ENCODE results near the gene MED13. TPM values are rescaled to one million over a fixed set of nuclear protein-coding genes. Genes with fewer than 3 reads are reported as not detected.

Gene MED13
- total RNA-seq, 4 donors from 2014 or later, result 54.2 to 83.6 (median 61.8) TPM

DNA sequence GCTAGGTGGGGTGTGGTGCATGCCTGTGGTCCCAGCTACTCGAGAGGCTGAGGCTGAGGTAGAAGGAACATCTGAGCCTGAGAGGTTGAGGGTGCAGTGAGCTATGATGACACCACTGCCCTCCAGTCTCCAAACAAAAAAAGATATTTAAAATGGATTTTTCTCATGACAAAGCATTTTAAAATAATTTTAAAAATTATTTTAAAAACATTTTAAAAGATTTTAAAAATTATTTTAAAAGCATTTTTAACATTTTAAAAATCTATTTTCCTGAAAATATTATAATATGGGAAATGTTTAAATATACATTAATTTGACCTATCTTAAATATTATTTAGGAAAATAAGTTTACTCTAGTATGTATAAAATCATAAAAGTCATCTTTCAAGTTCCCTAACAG lies 26.8 kb downstream of the MED13 start:
- no peak overlapping the region for H3K4me3 ChIP-seq (ENCODE audit: low read depth, poor library complexity, severe bottlenecking)
- TF ChIP-seq, protein P1, sequence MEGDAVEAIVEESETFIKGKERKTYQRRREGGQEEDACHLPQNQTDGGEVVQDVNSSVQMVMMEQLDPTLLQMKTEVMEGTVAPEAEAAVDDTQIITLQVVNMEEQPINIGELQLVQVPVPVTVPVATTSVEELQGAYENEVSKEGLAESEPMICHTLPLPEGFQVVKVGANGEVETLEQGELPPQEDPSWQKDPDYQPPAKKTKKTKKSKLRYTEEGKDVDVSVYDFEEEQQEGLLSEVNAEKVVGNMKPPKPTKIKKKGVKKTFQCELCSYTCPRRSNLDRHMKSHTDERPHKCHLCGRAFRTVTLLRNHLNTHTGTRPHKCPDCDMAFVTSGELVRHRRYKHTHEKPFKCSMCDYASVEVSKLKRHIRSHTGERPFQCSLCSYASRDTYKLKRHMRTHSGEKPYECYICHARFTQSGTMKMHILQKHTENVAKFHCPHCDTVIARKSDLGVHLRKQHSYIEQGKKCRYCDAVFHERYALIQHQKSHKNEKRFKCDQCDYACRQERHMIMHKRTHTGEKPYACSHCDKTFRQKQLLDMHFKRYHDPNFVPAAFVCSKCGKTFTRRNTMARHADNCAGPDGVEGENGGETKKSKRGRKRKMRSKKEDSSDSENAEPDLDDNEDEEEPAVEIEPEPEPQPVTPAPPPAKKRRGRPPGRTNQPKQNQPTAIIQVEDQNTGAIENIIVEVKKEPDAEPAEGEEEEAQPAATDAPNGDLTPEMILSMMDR (IDR thresholded peaks at IDR 0.05), result no peak
- no peak for TF ChIP-seq POLR2A (IDR thresholded peaks at IDR 0.05)
- intact Hi-C loops (cut with DNase I; ENCODE audit: low total_unique reads), result no loop called here
- 79 to 89% methylated on average over 1 of the region's 1 CpG for WGBS, 2 donors
- no peak for DNase-seq (ENCODE audit: low spot score in 2 of 2)

DNA sequence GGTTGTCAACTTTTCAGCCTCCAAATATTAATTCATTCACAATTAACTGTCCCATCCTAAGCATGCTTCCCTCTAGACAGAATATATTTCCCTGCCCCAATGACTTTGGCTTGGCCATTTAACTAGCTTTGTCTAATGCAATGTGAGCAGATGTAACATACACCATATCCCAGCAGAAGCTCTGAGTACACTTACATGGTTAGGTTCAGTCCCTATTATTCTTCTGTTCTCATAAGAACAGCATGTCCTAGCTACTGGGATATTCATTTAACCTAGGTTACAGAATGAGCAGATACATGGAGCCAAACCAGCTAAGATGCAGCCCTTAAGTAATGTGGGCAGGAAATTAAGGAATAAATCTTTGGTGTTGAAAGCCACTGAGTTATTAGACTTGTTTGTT lies 31.8 kb downstream of the MED13 start:
- DNase-seq (ENCODE audit: low spot score in 2 of 2), result no peak
- TF ChIP-seq POLR2A (IDR thresholded peaks at IDR 0.05), result no peak
- intact Hi-C loops (cut with DNase I; ENCODE audit: low total_unique reads), result no loop called here
- no peak overlapping the region for H3K4me3 ChIP-seq (ENCODE audit: low read depth, poor library complexity, severe bottlenecking)

DNA sequence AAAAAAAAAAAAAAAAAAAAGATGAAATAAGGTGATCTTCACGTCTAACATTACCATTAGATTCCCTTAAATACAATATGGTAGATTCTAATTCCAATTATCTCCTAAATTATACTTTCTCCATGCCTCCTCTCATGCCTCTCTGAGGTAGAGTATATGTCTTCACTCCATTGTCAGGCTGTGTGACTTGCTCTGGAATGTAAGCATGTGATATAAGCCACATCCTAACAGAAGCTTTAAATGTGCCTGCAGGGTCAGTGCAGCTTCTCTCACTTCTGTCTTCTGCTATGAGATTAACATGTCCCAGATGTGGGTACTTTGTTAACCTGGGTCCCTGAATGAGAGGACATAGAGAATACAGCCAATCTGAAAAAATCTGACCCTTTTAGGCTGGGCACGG lies 32.6 kb downstream of the MED13 start:
- no peak overlapping the region for H3K4me3 ChIP-seq (ENCODE audit: low read depth, poor library complexity, severe bottlenecking)
- intact Hi-C loops (cut with DNase I; ENCODE audit: low total_unique reads), result no loop called here
- WGBS, 2 donors, result 86 to 91% methylated on average over 2 of the region's 2 CpGs
- DNase-seq (ENCODE audit: low spot score in 2 of 2), result no peak
- TF ChIP-seq, protein P1 (IDR thresholded peaks at IDR 0.05), result no peak
- TF ChIP-seq POLR2A (IDR thresholded peaks at IDR 0.05), result no peak

DNA sequence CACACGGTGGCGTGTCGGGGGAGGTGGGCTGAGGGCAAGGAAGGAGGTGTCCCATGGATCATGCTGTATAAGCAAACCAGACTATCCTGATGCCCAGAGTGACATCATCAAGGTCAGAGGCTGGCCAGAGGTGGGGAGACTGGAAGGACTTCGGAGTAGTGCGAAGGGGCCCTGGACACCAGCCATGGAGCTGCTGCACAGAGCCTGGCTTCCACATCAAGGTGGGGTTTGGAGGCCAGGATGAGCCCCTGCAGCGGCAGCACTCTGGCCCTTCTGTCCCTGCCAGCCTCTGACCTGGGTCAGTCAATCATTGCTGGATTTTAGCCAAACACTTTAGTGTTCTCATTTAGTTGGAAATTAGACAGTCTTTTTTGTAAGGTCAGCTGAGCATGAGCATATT lies 34.8 kb downstream of the MED13 start:
- intact Hi-C loops (cut with DNase I; ENCODE audit: low total_unique reads), result no loop called here
- DNase-seq (ENCODE audit: low spot score in 2 of 2), result no peak

DNA sequence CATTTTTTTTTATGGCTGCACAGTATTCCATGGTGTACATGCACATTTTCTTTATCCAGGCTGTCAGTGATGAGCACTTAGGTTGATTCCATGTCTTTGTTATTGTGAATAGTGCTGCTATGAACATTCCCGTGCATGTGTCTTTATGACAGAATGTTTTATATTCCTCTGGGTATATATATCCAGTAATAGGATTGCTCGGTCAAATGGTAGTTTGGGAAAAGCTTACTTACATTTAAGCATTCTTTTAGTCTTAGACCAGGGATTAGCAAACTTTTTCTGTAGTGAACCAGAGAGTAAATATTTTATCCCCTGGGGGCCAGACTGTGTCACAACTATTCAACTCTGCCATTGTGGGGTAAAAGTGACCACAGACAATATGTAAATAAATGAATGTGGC lies 40.2 kb downstream of the MED13 start:
- 79 to 89% methylated on average over 2 of the region's 2 CpGs for WGBS, 2 donors
- no peak for DNase-seq (ENCODE audit: low spot score in 2 of 2)
- intact Hi-C loops (cut with DNase I; ENCODE audit: low total_unique reads), result no loop called here

More for the DNA sequence above, 34.8 kb downstream of the MED13 start:
- WGBS, 2 donors, result 95 to 100% methylated on average over 5 to 6 of the region's 6 CpGs
- TF ChIP-seq, protein P1 (IDR thresholded peaks at IDR 0.05), result no peak
- TF ChIP-seq POLR2A (IDR thresholded peaks at IDR 0.05), result no peak
- H3K4me3 ChIP-seq (ENCODE audit: low read depth, poor library complexity, severe bottlenecking), result no peak overlapping the region

DNA sequence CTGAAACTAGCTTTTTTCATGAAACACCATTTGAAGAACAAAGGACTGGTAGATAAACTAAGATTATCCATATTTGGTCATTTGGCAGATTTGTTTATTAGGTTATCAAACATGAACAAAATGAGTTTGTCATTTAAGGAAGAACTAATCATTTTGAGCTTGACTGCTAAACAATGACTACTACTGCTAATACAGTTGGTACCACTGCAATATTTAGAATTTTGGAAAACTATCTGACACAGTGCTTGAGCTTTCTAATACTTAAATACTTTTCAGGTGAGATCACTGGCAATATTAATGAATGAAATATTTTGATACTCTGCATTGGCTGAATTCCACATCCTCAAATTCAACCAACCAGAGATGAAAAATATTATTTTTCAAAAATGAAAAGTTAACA lies 47.2 kb downstream of the MED13 start:
- TF ChIP-seq, protein P1 (IDR thresholded peaks at IDR 0.05), result no peak
- TF ChIP-seq POLR2A (IDR thresholded peaks at IDR 0.05), result no peak
- H3K4me3 ChIP-seq (ENCODE audit: low read depth, poor library complexity, severe bottlenecking), result no peak overlapping the region
- intact Hi-C loops (cut with DNase I; ENCODE audit: low total_unique reads), result no loop called here
- no peak for DNase-seq (ENCODE audit: low spot score in 2 of 2)

More for the DNA sequence above, 40.2 kb downstream of the MED13 start:
- TF ChIP-seq POLR2A (IDR thresholded peaks at IDR 0.05), result no peak
- H3K4me3 ChIP-seq (ENCODE audit: low read depth, poor library complexity, severe bottlenecking), result no peak overlapping the region

DNA sequence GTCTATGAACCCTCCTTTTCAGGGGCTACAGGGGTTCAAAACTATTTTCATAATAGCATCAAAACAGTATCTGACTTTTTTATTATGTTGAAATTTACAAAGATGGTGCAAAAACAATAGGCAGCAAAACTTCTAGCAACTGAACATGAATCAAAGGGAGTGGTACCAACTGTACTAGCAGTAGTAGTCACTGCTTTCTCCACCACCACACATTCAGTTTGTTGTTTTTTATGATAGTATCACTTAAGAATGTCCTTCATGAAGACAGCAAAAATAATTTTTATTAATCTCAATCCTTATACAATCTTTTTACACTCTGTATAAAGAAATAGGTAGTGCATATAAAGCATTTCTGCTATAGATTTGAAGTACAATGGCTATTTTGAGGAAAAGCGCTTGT lies 47.6 kb downstream of the MED13 start:
- intact Hi-C loops (cut with DNase I; ENCODE audit: low total_unique reads), result no loop called here
- H3K4me3 ChIP-seq (ENCODE audit: low read depth, poor library complexity, severe bottlenecking), result no peak overlapping the region
- TF ChIP-seq, protein P1 (IDR thresholded peaks at IDR 0.05), result no peak
- TF ChIP-seq POLR2A (IDR thresholded peaks at IDR 0.05), result no peak
- DNase-seq (ENCODE audit: low spot score in 2 of 2), result no peak
- WGBS, 2 donors, result 98 to 100% methylated on average over 1 of the region's 1 CpG
